Loucy (cell line): ENCODE results near the gene AKAP13.

Experiments used
- H2AFZ ChIP-seq: fragments of 200-600 bp; sonication (generic); 2 replicates; pipeline ENCODE4 v1.6.0; 2016; ENCODE audit warnings: antibody characterized with exemption, mild to moderate bottlenecking, low read length, moderate library complexity
- H3F3A ChIP-seq: fragments of 200-600 bp; 2 replicates; pipeline ENCODE4 v1.6.0; 2016; ENCODE audit warnings: antibody characterized with exemption, low read depth, mild to moderate bottlenecking
- H3K27me3 ChIP-seq: fragments of 200-600 bp; sonication (generic); 2 replicates; pipeline ENCODE4 v1.6.1; 2014; ENCODE audit warnings: low read length, mild to moderate bottlenecking; ENCODE audit not compliant: insufficient read depth, poor library complexity, severe bottlenecking
- H3K36me3 ChIP-seq: fragments of 200-600 bp; sonication (generic); 2 replicates; pipeline ENCODE4 v1.6.1; 2016; ENCODE audit warnings: low read length; ENCODE audit not compliant: insufficient read depth
- H3K4me1 ChIP-seq: fragments of 200-600 bp; sonication (generic); 2 replicates; pipeline ENCODE4 v1.5.1; 2014; ENCODE audit warnings: low read length, mild to moderate bottlenecking; ENCODE audit not compliant: insufficient read depth, poor library complexity, severe bottlenecking
- H3K4me2 ChIP-seq: fragments of 200-600 bp; sonication (generic); 2 replicates; pipeline ENCODE4 v1.6.0; 2014; ENCODE audit warnings: antibody characterized with exemption, low read length, low read depth, mild to moderate bottlenecking; ENCODE audit not compliant: poor library complexity, severe bottlenecking
- H3K4me3 ChIP-seq: fragments of 200-600 bp; sonication (generic); 2 replicates; pipeline ENCODE4 v1.5.1; 2014; ENCODE audit warnings: low read length, mild to moderate bottlenecking, mixed read lengths; ENCODE audit not compliant: poor library complexity, severe bottlenecking
- H3K79me2 ChIP-seq: fragments of 200-600 bp; sonication (generic); 2 replicates; pipeline ENCODE4 v1.6.1; 2014; ENCODE audit warnings: low read length; ENCODE audit not compliant: insufficient read depth
- H3K9ac ChIP-seq: fragments of 200-600 bp; sonication (generic); 2 replicates; pipeline ENCODE4 v1.6.0; 2014; ENCODE audit warnings: mild to moderate bottlenecking, low read depth, low read length, moderate library complexity; ENCODE audit not compliant: poor library complexity, severe bottlenecking
- H3K9me2 ChIP-seq: fragments of 200-600 bp; sonication (generic); replicated peaks from 2 replicates; pipeline ENCODE4 v1.6.1; 2016; ENCODE audit warnings: low read depth, low read length, mixed read lengths
- H3K9me3 ChIP-seq: fragments of 200-600 bp; sonication (generic); 2 replicates; pipeline ENCODE4 v1.6.1; 2014; ENCODE audit warnings: mild to moderate bottlenecking, antibody characterized with exemption, low read length, low read depth; ENCODE audit not compliant: insufficient read depth
- H4K20me1 ChIP-seq: fragments of 200-600 bp; sonication (generic); 2 replicates; pipeline ENCODE4 v1.6.0; 2014; ENCODE audit warnings: antibody characterized with exemption, low read length, mild to moderate bottlenecking; ENCODE audit not compliant: insufficient read depth, poor library complexity, severe bottlenecking
- EZH2phosphoT487 ChIP-seq: fragments of 200-600 bp; IDR thresholded peaks from 2 replicates; pipeline ENCODE4 v1.6.1; 2018; ENCODE audit warnings: antibody characterized with exemption, mild to moderate bottlenecking, moderate library complexity, borderline replicate concordance
- TF ChIP-seq, protein P1 (sequence below): fragments of 200-600 bp; sonication (generic); conservative IDR thresholded peaks from 2 replicates; pipeline ENCODE4 v1.5.1; 2014; ENCODE audit warnings: mild to moderate bottlenecking, antibody characterized with exemption, low read length

AKAP13 gene

DNA sequence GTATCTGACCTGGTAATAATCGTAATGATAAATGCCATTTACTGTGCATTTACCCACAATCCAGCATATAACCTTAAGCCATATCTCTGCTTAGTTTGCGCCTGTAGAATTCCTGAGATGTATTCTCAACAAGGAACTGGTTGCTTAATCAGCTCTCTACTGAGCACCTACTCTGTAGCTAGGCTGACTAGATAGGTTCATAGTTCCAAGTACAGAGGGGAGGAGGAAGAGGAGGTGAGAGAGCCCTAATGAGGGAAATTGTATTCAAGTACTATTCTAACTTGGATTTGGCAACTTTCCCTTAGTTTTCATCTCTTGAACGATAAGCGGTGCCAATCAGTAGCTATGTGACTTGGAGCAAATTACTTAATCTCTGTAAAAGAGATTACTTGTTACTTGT is 5.6 kb upstream of the AKAP13 start:
- Histone ChIP-seq H3K9ac (no peak overlapping the region), H3K9me2 (no peaks in the 10 kb centered on the region), H2AFZ (no peak overlapping the region), H4K20me1 (no peaks in the 10 kb centered on the region), H3K4me2 (no peak overlapping the region), H3K4me3 (no peak overlapping the region), H3F3A (no peaks in the 10 kb centered on the region), H3K36me3 (no peaks in the 10 kb centered on the region), H3K4me1 (peaks cover 5% of the 10 kb centered on the region), H3K27me3 (no peaks in the 10 kb centered on the region), H3K79me2 (no peaks in the 10 kb centered on the region), H3K9me3 (no peaks in the 10 kb centered on the region)
- TF ChIP-seq, protein P1, sequence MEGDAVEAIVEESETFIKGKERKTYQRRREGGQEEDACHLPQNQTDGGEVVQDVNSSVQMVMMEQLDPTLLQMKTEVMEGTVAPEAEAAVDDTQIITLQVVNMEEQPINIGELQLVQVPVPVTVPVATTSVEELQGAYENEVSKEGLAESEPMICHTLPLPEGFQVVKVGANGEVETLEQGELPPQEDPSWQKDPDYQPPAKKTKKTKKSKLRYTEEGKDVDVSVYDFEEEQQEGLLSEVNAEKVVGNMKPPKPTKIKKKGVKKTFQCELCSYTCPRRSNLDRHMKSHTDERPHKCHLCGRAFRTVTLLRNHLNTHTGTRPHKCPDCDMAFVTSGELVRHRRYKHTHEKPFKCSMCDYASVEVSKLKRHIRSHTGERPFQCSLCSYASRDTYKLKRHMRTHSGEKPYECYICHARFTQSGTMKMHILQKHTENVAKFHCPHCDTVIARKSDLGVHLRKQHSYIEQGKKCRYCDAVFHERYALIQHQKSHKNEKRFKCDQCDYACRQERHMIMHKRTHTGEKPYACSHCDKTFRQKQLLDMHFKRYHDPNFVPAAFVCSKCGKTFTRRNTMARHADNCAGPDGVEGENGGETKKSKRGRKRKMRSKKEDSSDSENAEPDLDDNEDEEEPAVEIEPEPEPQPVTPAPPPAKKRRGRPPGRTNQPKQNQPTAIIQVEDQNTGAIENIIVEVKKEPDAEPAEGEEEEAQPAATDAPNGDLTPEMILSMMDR = no peak
- TF ChIP-seq EZH2phosphoT487 = no peak

- Histone ChIP-seq H3K4me2 (no peak overlapping the region), H3K9ac (no peak overlapping the region), H3K36me3 (no peaks in the 10 kb centered on the region), H3K9me2 (no peaks in the 10 kb centered on the region), H3K9me3 (no peaks in the 10 kb centered on the region), H3K79me2 (peaks cover 12% of the 10 kb centered on the region), H3K4me1 (peaks cover 17% of the 10 kb centered on the region), H3K4me3 (no peak overlapping the region), H2AFZ (no peak overlapping the region), H3F3A (no peaks in the 10 kb centered on the region), H3K27me3 (no peaks in the 10 kb centered on the region), H4K20me1 (peaks cover 13% of the 10 kb centered on the region)
- no peak for TF ChIP-seq EZH2phosphoT487
- TF ChIP-seq, protein P1 = no peak
Measured at GRCh38 chr15:85377269-85377668, 3.1 kb upstream of the AKAP13 start.

GRCh38 chr15:85377986-85378385 is 2.4 kb upstream of the AKAP13 start:
- Histone ChIP-seq H3K4me3 (no peak overlapping the region), H3K79me2 (peaks cover 19% of the 10 kb centered on the region), H3K9me3 (no peaks in the 10 kb centered on the region), H3K27me3 (no peaks in the 10 kb centered on the region), H2AFZ (no peak overlapping the region), H3K4me2 (no peak overlapping the region), H3K4me1 (peaks cover 24% of the 10 kb centered on the region), H3K36me3 (no peaks in the 10 kb centered on the region), H4K20me1 (peaks cover 20% of the 10 kb centered on the region), H3K9ac (no peak overlapping the region), H3F3A (no peaks in the 10 kb centered on the region), H3K9me2 (no peaks in the 10 kb centered on the region)
- no peak for TF ChIP-seq EZH2phosphoT487
- TF ChIP-seq, protein P1 = no peak
